Anterior cingulate cortex (tissue), 58 donors: ENCODE measurements around the gene PAPSS1.
A peak's percentile ranks its signal among the peaks of the same experiment; 100 is the strongest.

Source experiments
- DNase-seq, 58 donors: peaks; one replicate each; lab custom pipeline; 2025; lab: John Stamatoyannopoulos, UW

PAPSS1 gene

GRCh38 chr4:107719922-107720722 lies at the start of gene PAPSS1:
Gene PAPSS1, minus strand, starts transcription at chr4:107720234. Its CDS starts 55 bp downstream, at chr4:107720179.
- DNase-seq, result peak; percentile 82 to 97 (median 94)

GRCh38 chr4:107760281-107760947 lies 40.4 kb upstream of the PAPSS1 start:
- no peak for DNase-seq

GRCh38 chr4:107757864-107758476 lies 37.9 kb upstream of the PAPSS1 start:
- DNase-seq, result no peak

DNA sequence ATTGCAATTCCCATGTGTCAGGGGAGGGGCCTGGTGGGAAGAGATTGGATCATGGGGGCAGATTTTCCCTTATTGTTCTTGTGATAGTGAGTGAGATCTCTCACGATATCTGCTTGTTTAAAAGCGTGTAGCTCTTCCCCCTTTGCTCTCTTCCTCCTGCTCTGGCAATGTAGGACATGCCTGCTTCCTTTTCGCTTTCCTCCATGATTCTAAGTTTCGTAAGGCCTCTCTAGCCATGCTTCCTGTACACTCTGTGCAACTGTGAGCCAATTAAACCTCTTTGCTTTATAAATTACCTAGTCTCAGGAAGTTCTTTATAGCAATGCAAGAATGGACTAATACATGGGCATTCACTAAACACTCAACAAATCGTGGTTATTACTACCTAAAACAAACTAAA lies 37.2 kb upstream of the PAPSS1 start:
- DNase-seq, result no peak

DNA sequence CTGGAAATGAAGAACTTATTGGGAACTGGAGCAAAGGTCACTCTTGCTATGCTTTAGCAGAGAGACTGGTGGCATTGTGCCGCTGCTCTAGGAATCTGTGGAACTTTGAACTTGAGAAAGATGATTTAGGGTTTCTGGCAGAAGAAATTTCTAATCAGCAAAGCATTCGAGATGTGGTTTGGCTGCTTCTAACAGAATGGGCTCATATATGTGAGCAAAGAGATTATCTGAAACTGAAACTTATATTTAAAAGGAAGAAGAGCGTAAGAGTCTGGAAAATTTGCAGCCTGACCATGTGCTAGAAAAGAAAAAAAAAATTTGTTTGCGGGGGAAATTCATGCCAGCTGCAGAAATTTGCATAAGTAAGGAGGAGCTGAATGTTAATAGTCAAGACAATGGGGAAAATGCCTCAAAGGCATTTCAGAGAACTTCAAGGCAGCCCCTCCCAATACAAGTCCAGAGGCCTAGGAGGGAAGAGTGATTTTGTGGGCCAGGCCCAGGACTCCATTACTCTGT lies 35.9 kb upstream of the PAPSS1 start:
- DNase-seq, result no peak

DNA sequence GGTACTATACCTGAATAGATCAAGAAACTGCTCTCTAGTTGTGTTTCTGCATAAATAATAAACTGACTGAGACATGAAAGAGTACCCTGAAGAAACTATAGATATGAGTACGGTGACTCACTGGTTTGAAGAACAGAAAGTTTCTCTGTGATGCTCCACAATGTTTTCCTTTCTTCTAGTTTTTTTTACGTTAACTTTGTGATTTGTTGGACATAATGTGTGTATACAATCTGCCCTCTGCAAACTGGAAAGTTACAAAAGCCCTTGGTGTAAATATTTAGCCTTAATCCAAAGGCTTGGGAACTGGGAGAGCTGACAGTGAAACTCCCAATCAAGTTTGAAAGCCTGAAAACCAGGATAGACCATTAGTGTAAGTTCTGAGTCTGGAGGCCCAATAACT lies 31.6 kb upstream of the PAPSS1 start:
- no peak for DNase-seq

DNA sequence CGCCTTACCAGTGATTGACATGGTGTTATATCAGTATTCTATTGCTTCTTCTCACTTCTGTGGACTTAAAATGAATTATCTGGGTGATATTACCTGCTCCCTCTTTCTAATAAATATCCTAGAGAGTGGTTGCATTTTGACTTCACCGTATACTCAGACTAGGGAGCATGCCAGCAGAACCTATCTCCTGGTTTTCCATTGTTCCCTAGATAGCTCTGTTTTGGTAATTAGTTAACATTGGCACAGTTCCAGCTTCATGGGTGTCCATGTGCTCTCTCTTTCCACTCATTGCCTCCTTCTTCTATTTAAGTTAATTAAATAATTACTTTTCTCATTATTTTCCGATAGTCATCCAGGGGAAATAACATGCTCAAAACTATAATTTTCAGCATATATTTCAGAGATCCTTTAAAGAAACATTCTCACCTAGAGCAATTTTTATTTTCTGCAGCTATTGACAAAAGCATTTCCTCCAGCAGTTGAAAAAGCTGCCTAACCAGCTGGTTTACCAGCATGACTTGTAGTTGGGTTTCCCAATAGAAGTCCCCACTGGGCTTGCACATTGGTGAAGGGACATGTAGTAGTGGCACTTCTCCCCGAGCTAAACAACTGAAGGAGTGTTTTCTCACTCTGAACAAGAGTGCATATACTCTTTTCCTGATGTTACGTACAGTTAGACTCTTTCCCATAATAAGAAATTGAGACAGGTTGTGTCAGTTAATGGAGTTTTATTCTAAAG lies 27.9 kb upstream of the PAPSS1 start:
- DNase-seq, result no peak

GRCh38 chr4:107746161-107746560 lies 26.1 kb upstream of the PAPSS1 start:
- no peak for DNase-seq

GRCh38 chr4:107744532-107744931 lies 24.5 kb upstream of the PAPSS1 start:
- no peak for DNase-seq

DNA sequence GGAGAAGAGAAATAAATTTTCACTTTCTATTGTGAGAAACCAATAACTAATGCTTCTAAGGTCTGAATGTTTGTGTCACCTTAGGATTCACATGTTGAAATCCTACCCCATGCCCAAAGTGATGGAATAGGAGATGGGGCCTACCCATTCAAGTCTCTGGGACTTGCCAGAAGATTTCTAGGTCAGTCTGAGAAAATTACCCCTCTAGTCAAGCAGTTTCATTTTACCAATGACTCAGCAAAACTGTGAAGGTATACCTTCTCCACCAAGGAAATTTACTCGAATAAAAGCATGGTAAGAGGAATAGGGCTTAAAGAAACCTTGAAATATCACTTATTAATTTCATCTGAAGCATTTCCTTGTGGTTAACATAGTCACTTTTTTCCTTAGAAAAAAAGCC lies 23.5 kb upstream of the PAPSS1 start:
- DNase-seq, result no peak

DNA sequence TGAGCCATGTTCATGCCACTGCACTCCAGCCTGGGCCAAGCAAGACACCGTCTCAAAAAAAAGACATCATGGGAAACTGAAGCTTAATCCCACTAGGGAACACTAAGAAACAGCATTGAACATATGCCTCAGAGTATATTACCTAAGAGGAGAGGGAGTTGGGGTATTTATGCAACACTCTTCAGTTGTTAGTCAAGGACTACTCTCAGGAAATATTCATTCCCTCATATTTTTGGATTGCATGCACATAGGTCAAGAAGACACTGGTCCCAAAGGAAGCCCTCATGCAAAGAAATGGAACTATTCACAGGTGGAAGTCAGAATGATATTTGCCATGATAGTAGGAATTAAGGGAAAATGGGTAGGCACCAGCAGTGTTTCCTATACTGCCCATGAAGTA lies 22.8 kb upstream of the PAPSS1 start:
- no peak for DNase-seq

- no peak for DNase-seq
Observed at GRCh38 chr4:107742196-107742595, 22.2 kb upstream of the PAPSS1 start.

DNA sequence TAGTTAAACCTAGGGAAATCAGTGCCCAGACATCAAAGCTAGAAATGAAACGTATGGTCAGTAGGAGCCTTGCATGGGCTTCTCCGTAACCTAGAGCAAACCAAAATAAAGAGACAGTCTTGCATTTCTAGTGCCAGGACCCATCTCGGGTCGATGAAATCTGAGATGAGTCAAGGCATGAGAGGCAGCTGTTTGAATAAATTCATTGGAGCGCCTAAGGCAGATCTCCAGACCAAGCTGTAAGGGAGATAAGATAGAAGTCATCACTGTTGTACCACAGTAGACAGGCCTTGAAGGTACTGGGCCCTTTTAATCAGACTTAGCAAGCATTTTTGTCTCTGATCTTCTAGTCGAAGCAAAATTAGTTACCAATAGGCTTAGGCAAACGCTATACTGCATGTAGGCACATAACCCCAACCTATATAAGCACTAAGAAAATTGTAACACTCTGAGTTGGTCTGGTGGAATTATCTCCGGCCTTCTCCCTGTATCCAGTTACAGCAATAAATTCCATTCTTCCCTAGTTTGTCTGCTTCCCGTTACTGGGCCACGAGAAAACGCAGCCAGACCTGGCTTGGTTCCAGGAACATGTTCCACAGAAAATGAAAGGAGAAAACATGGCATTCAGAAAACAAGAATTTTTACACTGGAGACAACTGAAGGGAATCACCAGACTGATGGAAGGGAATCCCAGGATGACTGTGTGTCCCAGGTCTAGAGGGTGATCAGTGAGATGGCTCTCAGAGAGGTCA lies 21.1 kb upstream of the PAPSS1 start:
- DNase-seq, result peak in 10 of 58 donors; percentile 1 to 35 (median 10)

DNA sequence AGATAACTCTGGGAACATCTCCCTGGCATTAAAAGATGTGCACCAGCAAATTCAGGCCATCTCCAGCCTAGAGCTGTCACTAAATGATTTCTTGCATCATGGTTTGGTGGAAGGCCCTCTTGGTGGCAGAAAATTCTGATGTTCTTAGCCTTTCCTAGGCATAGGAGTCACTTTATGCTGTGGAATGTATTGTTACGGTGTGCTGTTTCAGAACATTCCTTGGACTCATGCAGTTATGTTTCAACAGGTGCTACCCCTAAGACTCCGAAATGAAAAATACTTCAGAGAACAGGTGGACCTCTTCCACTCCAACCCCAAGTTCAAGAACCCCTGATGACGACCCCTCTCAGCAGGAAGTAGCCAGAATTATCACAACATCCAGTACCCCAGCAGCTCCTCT lies 20.3 kb upstream of the PAPSS1 start:
- no peak for DNase-seq

GRCh38 chr4:107737450-107737849 lies 17.4 kb upstream of the PAPSS1 start:
- no peak for DNase-seq

DNA sequence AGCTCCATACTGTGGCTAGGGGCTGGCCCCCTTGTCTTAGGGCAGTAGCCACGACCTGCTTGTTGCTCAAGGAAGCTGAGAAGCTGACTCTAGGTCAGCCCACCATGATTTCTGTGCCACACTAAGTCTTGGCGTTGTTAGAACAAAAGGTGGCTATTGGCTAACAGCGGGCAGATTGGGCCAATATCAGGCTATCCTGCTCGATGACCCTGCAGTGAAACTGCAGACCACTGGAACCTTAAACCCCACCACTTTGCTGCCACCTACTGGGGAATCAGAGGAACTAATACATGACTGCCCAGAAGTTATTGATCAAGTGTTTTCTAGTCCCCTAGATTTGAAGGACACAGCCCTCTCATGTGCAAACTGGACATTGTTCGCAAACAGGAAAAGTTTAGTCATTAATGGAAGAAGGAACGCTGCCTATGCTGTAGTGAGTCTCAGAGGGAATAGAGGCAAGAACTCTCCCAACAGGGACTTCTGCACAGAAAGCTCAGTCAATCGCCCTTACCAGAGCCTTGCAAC lies 17.0 kb upstream of the PAPSS1 start:
- DNase-seq, result peak in 16 of 58 donors; percentile 1 to 33 (median 12)

- no peak for DNase-seq
Observed at GRCh38 chr4:107736037-107736436, 16.0 kb upstream of the PAPSS1 start.

DNA sequence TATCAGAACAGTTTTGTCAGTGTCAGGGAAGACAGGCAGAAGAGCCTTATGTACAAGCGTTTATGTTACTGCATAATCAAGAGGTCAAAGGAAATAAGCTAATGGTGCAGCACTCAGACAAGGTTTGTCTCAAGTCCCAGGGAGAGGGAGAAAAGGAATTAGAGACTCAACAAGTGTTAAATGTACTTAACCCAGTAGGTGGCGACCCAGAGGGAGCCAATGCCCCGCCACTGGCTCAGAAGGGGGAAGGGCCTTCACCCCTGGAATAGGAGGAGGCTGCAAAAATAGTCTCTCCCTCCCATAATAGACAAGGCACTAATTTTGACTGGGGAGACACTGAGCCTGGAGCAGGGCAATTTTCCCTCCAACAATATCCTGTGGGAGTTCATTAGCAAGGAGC lies 14.1 kb upstream of the PAPSS1 start:
- no peak for DNase-seq

- DNase-seq, result no peak
Observed at GRCh38 chr4:107733431-107733925, 13.4 kb upstream of the PAPSS1 start.
